Umbilical cord (tissue), 2 donors: ENCODE measurements around the gene CRYBB3. TPM values are rescaled to one million over a fixed set of nuclear protein-coding genes. Genes with fewer than 3 reads are reported as not detected.

Source experiments
- DNase-seq: peaks from one replicate; pipeline ENCODE4 v3.0.0-alpha.2; 2015; ENCODE audit warnings: low spot score
- total RNA-seq: library from RNA; depleted of rRNA; stranded (reverse); fragments of >200 nt; gene quantifications from one replicate; pipeline ENCODE4 v1.2.3, GENCODE V29; 2014; ENCODE audit warnings: low replicate concordance; ENCODE audit not compliant: insufficient read depth

CRYBB3 gene
- not detected for total RNA-seq

- DNase-seq, result no peak
These were observed at the start of gene CRYBB3 for GRCh38 chr22:25199731-25200520. Gene CRYBB3, plus strand, starts transcription at chr22:25199858. Its CDS starts 1,539 bp downstream, at chr22:25201397.

DNA sequence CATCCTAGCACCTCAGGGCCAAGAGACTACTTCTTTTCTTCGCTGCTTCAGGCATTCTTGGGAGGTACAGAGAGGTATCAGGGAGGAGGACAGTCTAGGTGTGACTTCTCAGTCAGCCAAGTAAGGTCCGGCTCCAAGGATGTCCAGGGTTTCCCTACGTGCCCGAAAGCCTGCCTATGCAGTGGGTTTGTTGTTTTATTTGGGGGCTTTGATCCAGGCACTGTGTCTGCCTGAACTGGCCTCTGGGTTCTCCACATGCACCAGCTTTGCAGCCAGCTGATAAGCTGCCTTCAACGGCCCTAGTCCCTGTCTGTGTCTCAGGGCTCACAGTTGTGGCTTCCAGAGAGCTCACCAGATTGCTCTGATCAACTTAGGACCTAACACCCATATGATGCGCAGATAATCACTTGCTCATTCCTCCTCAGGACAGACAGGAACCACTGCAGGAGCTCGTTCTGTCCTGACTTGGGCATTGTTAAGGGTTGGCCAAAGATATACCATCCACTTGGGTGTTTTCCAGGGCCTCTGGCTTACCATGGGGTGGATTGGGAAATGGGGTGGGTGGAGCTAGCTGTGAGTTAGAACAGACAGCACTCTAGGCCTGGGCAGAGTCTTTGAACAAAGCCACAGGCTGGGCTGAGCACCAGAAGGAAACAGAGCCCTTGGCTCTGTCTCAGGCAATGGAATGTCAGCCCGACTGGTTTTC is 45.5 kb upstream of the CRYBB3 start:
- peak; percentile 93 for DNase-seq

DNA sequence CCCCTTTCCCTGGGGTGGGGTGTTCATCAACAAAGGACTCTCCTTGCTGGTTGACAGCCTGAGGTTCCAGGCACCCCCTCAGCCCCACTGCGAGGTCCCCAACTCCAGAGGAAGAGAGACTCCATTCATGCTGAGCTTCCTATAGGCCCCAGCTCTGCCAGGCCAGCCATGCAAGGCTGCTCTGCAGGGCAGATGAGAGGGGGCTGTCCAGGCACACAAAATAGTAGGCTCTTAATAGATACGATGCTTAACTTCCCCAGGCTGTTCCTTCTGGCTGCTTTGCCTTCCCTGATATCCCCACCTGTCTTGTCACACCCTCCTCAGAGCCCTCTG is 45.0 kb upstream of the CRYBB3 start:
- no peak for DNase-seq

- no peak for DNase-seq
These were observed 42.9 kb upstream of the CRYBB3 start for GRCh38 chr22:25156736-25157135.

- no peak for DNase-seq
These were observed 40.6 kb upstream of the CRYBB3 start for GRCh38 chr22:25159028-25159427.

DNA sequence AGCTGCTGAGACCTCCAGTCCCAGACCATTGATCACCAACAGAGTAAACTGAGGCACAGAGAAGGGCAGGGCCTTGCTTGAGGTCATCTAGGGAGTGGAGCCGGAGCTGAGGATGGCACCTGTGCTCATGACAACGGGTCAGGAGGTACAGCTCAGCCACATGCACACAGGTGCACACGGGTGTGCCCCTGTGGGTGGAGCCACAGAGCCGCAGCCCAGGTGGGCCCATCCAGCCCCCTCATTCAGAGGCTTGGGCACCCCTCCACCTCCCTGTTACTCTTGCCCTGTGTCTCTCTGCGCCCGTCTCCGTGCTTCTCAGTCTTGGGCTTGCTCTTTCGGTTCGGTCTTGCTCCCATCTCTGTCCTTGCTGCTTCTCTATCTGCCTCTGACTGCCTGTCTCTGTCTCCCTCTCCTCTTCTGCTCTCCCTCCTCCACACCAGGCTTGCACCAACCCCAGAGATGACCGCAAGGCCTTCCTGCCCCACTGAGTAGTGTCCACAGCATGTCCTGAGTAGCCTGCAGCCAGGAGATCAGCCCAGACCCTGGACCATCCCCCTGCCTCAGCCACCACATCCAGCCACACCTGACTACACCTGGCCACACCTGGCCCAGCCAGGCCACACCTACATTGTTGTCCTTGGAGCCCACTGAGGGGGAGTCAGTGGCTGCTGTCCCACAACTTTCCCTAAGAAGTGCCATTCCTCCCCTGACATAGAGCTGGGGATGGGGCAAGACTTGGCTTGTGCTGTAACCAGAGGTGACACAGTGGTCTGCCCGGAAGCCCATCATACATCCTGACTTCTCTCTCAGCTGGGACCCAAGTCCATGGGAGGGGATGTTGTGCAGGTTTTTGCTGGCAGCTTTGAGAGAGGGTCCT is 39.3 kb upstream of the CRYBB3 start:
- no peak for DNase-seq

GRCh38 chr22:25161017-25161915 is 38.4 kb upstream of the CRYBB3 start:
- no peak for DNase-seq

- no peak for DNase-seq
These were observed 37.6 kb upstream of the CRYBB3 start for GRCh38 chr22:25161916-25162530.

DNA sequence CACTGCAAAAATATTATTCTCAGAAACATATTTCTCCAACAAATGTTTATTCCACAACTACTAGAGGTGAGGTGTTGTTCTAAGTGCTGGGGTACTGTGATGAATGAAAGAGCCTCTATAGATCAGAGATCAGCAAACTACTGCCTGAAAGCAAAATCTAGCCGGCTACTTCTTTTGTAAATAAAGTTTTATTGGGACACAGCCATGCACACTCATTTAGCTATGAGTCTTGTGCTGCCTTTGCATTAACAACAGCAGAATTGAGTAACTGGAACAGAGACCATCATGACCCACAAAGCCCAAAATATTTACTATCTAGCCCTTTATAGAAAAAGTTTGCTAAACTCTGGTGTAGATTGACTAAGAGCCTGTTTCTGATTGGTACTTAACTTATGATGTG is 37.1 kb upstream of the CRYBB3 start:
- DNase-seq, result no peak

DNA sequence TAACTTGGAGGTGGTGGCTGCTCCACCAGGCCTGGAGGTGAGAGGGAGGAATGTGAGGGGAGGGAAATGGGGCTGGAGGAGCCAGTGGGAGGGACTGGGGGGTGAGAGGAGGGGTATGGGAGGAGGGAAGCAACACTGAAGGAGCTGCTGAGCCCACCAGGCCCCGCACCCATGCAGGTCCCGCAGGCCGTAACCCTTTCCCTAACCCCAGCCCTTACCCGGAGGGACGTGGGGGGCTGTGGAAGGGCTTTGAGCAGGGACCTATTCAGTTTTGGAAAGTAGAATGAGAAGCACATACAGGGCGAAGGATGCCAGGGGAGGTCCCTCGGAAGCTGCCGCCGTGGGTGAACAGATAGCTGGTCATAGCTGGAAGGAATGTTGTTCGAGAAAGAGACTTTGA is 33.9 kb upstream of the CRYBB3 start:
- DNase-seq, result no peak

GRCh38 chr22:25166266-25167040 is 33.2 kb upstream of the CRYBB3 start:
- no peak for DNase-seq

GRCh38 chr22:25167082-25167481 is 32.6 kb upstream of the CRYBB3 start:
- DNase-seq, result no peak

DNA sequence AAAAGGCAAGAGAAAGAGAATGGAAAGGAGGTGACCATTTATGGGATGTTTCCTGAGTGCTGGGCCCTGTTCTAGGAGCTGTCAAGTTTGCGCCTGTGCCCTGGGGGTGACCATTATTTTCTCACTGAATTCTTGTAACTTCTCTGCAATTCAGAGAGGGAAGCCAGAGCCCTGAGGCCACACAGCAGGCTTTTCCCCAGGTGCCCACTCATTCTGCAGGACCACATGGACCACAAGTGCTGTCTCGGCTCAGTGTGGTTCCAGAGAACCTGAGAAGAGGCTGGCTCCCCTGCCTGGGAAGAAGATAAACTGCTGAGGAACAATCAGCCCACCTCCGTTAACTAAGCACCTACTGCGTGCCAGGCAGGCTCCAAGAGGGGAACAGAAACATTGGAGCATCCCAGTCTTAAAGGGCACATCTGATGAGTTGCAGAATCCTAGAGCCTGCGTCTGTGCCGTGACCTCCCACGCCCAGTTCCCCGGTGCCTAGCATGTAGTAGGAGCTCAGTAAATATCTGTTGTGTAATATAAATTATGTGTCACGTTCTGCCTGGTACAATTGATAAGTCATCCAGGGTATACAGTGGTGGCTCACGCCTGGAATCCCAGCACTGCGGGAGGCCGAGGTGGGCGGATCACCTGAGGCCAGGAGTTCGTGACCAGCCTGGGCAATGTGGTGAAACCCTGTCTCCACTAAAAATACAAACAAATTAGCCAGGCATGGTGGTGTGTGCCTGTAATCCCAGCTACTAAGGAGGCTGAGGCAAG is 31.6 kb upstream of the CRYBB3 start:
- no peak for DNase-seq

GRCh38 chr22:25169278-25170031 is 30.2 kb upstream of the CRYBB3 start:
- no peak for DNase-seq

GRCh38 chr22:25170426-25170980 is 29.2 kb upstream of the CRYBB3 start:
- DNase-seq, result no peak

- DNase-seq, result no peak
These were observed 27.5 kb upstream of the CRYBB3 start for GRCh38 chr22:25172153-25172552.

DNA sequence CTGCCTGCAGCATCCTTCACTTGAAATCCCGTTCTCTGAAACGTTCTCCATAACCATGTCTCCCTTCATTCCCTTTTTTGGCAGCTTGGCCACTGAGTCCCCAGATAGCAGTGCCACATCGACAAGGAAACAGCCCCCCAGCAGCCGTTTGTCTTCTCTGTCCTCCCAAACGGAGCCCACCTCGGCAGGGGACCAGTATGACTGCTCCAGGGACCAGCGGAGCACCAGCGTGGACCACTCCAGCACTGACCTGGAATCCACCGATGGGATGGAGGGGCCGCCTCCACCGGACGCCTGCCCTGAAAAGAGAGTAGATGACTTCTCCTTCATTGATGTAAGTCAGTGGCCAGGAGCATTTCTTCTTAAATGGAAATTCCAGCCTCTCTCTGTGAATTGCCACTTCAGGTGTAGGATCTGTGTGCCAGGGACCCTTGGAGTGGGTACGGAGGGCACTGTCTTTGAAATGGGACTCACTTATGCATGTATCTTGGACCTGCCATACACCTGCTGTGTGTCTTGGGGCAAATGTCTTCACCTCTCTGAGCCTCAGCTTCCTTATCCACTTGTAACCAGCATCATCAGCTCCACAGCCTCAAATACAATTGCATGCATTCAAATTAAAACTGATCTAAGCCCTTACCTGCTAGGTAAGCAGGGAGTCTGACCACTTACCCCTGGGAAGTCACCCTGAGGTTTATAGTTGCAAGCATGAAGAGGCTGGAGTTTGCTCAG is 25.3 kb upstream of the CRYBB3 start:
- no peak for DNase-seq
